ENCODE measurements around the gene TMEM266.

- TF ChIP-seq CTCF (IDR thresholded peaks at IDR 0.05; ENCODE audit: poor library complexity): no peak
- TF ChIP-seq EZH2phosphoT487 (IDR thresholded peaks at IDR 0.05; ENCODE audit: low read depth, severe bottlenecking, unreplicated experiment): no peak
Observed at GRCh38 chr15:76038512-76038911, 21.3 kb upstream of the TMEM266 start.

Measured in hepatocyte (in vitro differentiated cells).